Right lobe of liver (tissue), 4 donors: ENCODE data around the gene D2HGDH.

Experiments used
- POLR2A ChIP-seq: fragments of 450-650 bp; IDR thresholded peaks from one replicate; pipeline ENCODE4 v1.6.1; 2017; ENCODE audit warnings: antibody characterized with exemption, mild to moderate bottlenecking
- TF ChIP-seq, protein P1 (sequence below), 4 donors: fragments of 200-600 bp in 3 of 4; fragments of 450-650 bp in 1 of 4; IDR thresholded peaks; one replicate each; pipeline versions ENCODE4 v1.5.1 to v1.8.0; 2016 to 2022; ENCODE audit warnings: antibody characterized with exemption in 4 of 4, mild to moderate bottlenecking in 2 of 4
- donor health status: DM: no; HTN: no; CAD: no.
- donor health status: DM: no; HTN: no; CAD: no.
- donor health status: DM: no; HTN: yes; CAD: no.

DNA sequence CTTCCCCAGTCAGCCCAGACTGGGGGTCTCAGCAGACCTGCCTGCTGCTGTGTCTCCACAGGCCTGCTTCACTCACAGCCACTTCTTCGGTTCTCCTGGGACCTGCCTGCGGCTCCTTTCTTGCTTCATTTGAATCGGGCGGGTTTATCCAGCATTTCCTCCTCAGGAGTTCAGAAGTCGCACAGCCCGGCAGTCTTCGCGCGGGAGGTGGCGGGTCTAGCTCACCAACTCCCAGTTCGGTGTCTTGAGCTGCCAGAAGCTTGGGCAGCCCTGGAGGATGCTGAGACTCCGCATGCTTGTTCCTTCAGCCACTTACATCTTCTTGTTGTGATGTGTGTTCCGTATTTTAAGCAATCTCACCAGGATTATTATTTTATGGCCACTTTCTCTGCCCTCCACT is 10.8 kb downstream of the D2HGDH start:
- TF ChIP-seq, protein P1, sequence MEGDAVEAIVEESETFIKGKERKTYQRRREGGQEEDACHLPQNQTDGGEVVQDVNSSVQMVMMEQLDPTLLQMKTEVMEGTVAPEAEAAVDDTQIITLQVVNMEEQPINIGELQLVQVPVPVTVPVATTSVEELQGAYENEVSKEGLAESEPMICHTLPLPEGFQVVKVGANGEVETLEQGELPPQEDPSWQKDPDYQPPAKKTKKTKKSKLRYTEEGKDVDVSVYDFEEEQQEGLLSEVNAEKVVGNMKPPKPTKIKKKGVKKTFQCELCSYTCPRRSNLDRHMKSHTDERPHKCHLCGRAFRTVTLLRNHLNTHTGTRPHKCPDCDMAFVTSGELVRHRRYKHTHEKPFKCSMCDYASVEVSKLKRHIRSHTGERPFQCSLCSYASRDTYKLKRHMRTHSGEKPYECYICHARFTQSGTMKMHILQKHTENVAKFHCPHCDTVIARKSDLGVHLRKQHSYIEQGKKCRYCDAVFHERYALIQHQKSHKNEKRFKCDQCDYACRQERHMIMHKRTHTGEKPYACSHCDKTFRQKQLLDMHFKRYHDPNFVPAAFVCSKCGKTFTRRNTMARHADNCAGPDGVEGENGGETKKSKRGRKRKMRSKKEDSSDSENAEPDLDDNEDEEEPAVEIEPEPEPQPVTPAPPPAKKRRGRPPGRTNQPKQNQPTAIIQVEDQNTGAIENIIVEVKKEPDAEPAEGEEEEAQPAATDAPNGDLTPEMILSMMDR (IDR thresholded peaks at IDR 0.05): no peak
- no peak for TF ChIP-seq POLR2A
